HEK293 (cell line): ENCODE measurements around the gene SUSD2.

ENCODE experiments used
- CTCF ChIA-PET: fragments of 350-600 bp; formaldehyde crosslinking; extraction: SDS; loops from one replicate; lab custom pipeline; 2021; ENCODE audit warnings: antibody characterized with exemption; lab: Yijun Ruan, JAX
- POLR2A ChIA-PET: fragments of 300-600 bp; formaldehyde crosslinking; extraction: SDS; loops from one replicate; lab custom pipeline; 2020; ENCODE audit warnings: antibody characterized with exemption, inconsistent platforms; lab: Yijun Ruan, JAX
- H3K27ac ChIP-seq: fragments of 200-500 bp; sonication (Bioruptor generic); 2 replicates; pipeline ENCODE4 v1.5.1; 2014; ENCODE audit warnings: low read depth, low read length, control low read depth, inconsistent platforms; ENCODE audit errors: extremely low read depth
- H3K36me3 ChIP-seq, 2 experiments: fragments of 200-500 bp in 1 of 2; sonication (Bioruptor generic) in 1 of 2; 1 replicate in 1 of 2; 2 replicates in 1 of 2; pipeline ENCODE4 v1.5.1; 2014 to 2017; ENCODE audit warnings: inconsistent platforms in 2 of 2, low read length in 2 of 2; ENCODE audit not compliant: control insufficient read depth in 2 of 2, insufficient read depth in 1 of 2
- H3K4me1 ChIP-seq: fragments of 200-500 bp; sonication (Bioruptor generic); 2 replicates; pipeline ENCODE4 v1.5.1; 2014; ENCODE audit warnings: mild to moderate bottlenecking, low read length, inconsistent platforms; ENCODE audit not compliant: control insufficient read depth, insufficient read depth
- H3K4me3 ChIP-seq: 2 replicates; pipeline ENCODE4 v1.5.1; 2011; ENCODE audit warnings: low read depth, mild to moderate bottlenecking, control low read depth, low read length, moderate library complexity
- H3K9me3 ChIP-seq: fragments of 200-500 bp; sonication (Bioruptor generic); 2 replicates; pipeline ENCODE4 v1.5.1; 2014; ENCODE audit warnings: low read depth, low read length, inconsistent platforms; ENCODE audit not compliant: control insufficient read depth, insufficient read depth
- KLF1 ChIP-seq: fragments of 450-650 bp; formaldehyde crosslinking; IDR thresholded peaks from 2 replicates; pipeline ENCODE4 v1.5.1; 2016; ENCODE audit warnings: missing biosample characterization, missing genetic modification characterization
- KLF8 ChIP-seq: fragments of 450-650 bp; formaldehyde crosslinking; IDR thresholded peaks from 2 replicates; pipeline ENCODE4 v1.5.1; 2016; ENCODE audit warnings: missing biosample characterization, missing genetic modification characterization
- KLF9 ChIP-seq: fragments of 450-650 bp; formaldehyde crosslinking; IDR thresholded peaks from 2 replicates; pipeline ENCODE4 v1.5.1; 2016; ENCODE audit warnings: missing biosample characterization, missing genetic modification characterization, low read depth
- SCRT2 ChIP-seq: fragments of 450-650 bp; formaldehyde crosslinking; IDR thresholded peaks from 2 replicates; pipeline ENCODE4 v1.5.1; 2016; ENCODE audit warnings: missing biosample characterization, missing genetic modification characterization
- ZBTB21 ChIP-seq: fragments of 450-650 bp; formaldehyde crosslinking; IDR thresholded peaks from 2 replicates; pipeline ENCODE4 v1.5.1; 2017; ENCODE audit warnings: missing biosample characterization, missing genetic modification characterization
- ZBTB8A ChIP-seq: fragments of 450-650 bp; formaldehyde crosslinking; IDR thresholded peaks from 2 replicates; pipeline ENCODE4 v1.5.1; 2016; ENCODE audit warnings: missing biosample characterization, missing genetic modification characterization
- ZNF2 ChIP-seq: fragments of 450-650 bp; formaldehyde crosslinking; IDR thresholded peaks from 2 replicates; pipeline ENCODE4 v1.5.1; 2016; ENCODE audit warnings: missing biosample characterization, missing genetic modification characterization
- ZNF274 ChIP-seq, 2 experiments: fragments of 200-500 bp in 1 of 2; fragments of 450-650 bp in 1 of 2; sonication (Bioruptor generic) in 1 of 2; formaldehyde crosslinking in 1 of 2; IDR thresholded peaks; 2 replicates each; pipeline versions ENCODE4 v1.5.1 to v1.6.1; 2014 to 2016; ENCODE audit warnings: borderline replicate concordance in 1 of 2, inconsistent platforms in 1 of 2, low read length in 1 of 2, missing biosample characterization in 1 of 2, missing genetic modification characterization in 1 of 2
- ZNF521 ChIP-seq: fragments of 450-650 bp; formaldehyde crosslinking; IDR thresholded peaks from 2 replicates; pipeline ENCODE4 v1.5.1; 2017; ENCODE audit warnings: missing biosample characterization, mild to moderate bottlenecking, missing genetic modification characterization
- ZNF544 ChIP-seq: fragments of 450-650 bp; formaldehyde crosslinking; IDR thresholded peaks from 2 replicates; pipeline ENCODE4 v1.5.0; 2017; ENCODE audit warnings: missing biosample characterization, missing genetic modification characterization
- ZNF624 ChIP-seq: fragments of 450-650 bp; formaldehyde crosslinking; IDR thresholded peaks from 2 replicates; pipeline ENCODE4 v1.5.1; 2017; ENCODE audit warnings: missing biosample characterization, missing genetic modification characterization
- ZNF76 ChIP-seq: fragments of 450-650 bp; formaldehyde crosslinking; IDR thresholded peaks from 2 replicates; pipeline ENCODE4; 2016; ENCODE audit warnings: low read depth, missing biosample characterization, missing genetic modification characterization, borderline replicate concordance
- ZSCAN30 ChIP-seq: fragments of 450-650 bp; IDR thresholded peaks from 2 replicates; pipeline ENCODE4 v1.5.1; 2018; ENCODE audit warnings: missing biosample characterization, mild to moderate bottlenecking, missing genetic modification characterization, moderate library complexity
- TF ChIP-seq, protein P1 (sequence below): fragments of 450-650 bp; formaldehyde crosslinking; IDR thresholded peaks from 2 replicates; pipeline ENCODE4 v1.5.1; 2017; ENCODE audit warnings: missing biosample characterization, mild to moderate bottlenecking, missing genetic modification characterization, moderate library complexity
- TF ChIP-seq, protein P2 (sequence below): fragments of 450-650 bp; formaldehyde crosslinking; IDR thresholded peaks from 2 replicates; pipeline ENCODE4 v1.5.1; 2017; ENCODE audit warnings: missing biosample characterization, missing genetic modification characterization
- TF ChIP-seq, protein P3 (sequence below): fragments of 450-650 bp; formaldehyde crosslinking; IDR thresholded peaks from 2 replicates; pipeline ENCODE4 v1.5.1; 2016; ENCODE audit warnings: missing biosample characterization, missing genetic modification characterization, borderline replicate concordance

SUSD2 gene, protein sequence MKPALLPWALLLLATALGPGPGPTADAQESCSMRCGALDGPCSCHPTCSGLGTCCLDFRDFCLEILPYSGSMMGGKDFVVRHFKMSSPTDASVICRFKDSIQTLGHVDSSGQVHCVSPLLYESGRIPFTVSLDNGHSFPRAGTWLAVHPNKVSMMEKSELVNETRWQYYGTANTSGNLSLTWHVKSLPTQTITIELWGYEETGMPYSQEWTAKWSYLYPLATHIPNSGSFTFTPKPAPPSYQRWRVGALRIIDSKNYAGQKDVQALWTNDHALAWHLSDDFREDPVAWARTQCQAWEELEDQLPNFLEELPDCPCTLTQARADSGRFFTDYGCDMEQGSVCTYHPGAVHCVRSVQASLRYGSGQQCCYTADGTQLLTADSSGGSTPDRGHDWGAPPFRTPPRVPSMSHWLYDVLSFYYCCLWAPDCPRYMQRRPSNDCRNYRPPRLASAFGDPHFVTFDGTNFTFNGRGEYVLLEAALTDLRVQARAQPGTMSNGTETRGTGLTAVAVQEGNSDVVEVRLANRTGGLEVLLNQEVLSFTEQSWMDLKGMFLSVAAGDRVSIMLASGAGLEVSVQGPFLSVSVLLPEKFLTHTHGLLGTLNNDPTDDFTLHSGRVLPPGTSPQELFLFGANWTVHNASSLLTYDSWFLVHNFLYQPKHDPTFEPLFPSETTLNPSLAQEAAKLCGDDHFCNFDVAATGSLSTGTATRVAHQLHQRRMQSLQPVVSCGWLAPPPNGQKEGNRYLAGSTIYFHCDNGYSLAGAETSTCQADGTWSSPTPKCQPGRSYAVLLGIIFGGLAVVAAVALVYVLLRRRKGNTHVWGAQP

DNA sequence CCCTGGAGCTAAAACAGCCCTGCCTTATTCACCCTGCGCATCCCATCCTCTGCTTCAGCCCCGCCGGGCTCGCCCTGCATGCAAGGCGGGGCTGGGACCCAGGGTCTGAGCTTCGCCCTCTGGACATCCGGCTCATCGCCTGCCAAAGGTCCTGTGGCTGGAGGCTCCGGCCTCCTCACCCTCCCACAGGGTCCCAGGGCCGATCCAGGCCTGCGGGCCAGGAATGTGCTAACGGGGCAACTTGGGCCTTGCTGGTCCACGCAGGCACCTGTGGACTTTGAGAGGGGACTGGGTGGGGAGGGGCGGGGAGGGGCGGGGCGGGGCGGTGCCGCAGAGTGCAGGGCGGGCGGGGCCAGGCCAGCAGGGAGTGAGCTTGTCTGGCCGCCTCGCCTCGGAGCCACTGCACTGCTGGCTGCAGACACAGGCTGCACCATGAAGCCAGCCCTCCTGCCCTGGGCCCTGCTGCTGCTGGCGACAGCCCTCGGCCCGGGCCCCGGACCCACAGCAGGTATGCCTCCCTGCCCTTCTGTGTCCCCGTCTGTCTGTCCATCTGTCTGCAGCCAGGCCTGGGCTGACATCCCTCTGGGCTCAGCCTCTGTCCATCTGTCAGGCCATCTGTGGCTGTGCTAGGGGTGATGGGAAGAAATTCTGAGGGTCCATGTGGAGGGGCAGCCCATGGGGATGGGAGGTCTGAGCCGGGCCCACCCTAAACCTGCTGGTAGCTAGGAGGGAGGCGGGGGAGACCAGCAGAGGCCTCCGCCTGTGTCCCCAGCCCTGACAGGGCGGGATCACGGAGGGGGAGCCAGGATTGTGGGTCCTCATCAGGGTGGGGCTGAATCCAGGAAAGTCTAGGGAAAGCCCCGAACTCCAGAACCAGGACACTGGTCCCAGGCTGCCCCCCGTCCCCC is at the start of gene SUSD2:
SUSD2 (plus strand) TSS at position 400 of the 908 bp plus-strand sequence; CDS start at position 433, 33 bp downstream.
- ChIA-PET CTCF (interaction anchor here (1.0 to 7.9 kb wide), 2 partner anchors 8 to 24 kb away, joined by 4 to 114 read pairs; no protein-coding TSS in a partner anchor), POLR2A (interaction anchor here (0.5 to 1.0 kb wide), 2 partner anchors 9 to 24 kb away, joined by 3 to 4 read pairs; no protein-coding TSS in a partner anchor)
- Histone ChIP-seq H3K9me3 (no peaks in the 10 kb centered on the region), H3K27ac (no peak within 1 kb of the TSS), H3K4me3 (no peak within 1 kb of the TSS), H3K4me1 (peaks cover 3% of the 10 kb centered on the region; the same call in 1 of the 2 replicates), H3K36me3 (peaks cover 0 to 11% of the 10 kb centered on the region in 2 experiments; a peak in 1 of 3 replicates)
- TF ChIP-seq ZNF274 (IDR thresholded peaks at IDR 0.05; ENCODE audit: low read length): no peak
- TF ChIP-seq ZNF274 (tag by site-specific recombination; IDR thresholded peaks at IDR 0.05; ENCODE audit: borderline replicate concordance): no peak
- TF ChIP-seq KLF8 (tag by site-specific recombination): 0 out of 2 replicates have a peak, but pooled peaks have one; percentile 6
- peak; percentile 84 for TF ChIP-seq KLF1 (tag by site-specific recombination)
- TF ChIP-seq, protein P1, sequence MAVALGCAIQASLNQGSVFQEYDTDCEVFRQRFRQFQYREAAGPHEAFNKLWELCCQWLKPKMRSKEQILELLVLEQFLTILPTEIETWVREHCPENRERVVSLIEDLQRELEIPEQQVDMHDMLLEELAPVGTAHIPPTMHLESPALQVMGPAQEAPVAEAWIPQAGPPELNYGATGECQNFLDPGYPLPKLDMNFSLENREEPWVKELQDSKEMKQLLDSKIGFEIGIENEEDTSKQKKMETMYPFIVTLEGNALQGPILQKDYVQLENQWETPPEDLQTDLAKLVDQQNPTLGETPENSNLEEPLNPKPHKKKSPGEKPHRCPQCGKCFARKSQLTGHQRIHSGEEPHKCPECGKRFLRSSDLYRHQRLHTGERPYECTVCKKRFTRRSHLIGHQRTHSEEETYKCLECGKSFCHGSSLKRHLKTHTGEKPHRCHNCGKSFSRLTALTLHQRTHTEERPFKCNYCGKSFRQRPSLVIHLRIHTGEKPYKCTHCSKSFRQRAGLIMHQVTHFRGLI (tag by site-specific recombination): peak; percentile 97
- TF ChIP-seq SCRT2 (tag by site-specific recombination): peak; percentile 56; the same call in 1 of the 2 replicates

DNA sequence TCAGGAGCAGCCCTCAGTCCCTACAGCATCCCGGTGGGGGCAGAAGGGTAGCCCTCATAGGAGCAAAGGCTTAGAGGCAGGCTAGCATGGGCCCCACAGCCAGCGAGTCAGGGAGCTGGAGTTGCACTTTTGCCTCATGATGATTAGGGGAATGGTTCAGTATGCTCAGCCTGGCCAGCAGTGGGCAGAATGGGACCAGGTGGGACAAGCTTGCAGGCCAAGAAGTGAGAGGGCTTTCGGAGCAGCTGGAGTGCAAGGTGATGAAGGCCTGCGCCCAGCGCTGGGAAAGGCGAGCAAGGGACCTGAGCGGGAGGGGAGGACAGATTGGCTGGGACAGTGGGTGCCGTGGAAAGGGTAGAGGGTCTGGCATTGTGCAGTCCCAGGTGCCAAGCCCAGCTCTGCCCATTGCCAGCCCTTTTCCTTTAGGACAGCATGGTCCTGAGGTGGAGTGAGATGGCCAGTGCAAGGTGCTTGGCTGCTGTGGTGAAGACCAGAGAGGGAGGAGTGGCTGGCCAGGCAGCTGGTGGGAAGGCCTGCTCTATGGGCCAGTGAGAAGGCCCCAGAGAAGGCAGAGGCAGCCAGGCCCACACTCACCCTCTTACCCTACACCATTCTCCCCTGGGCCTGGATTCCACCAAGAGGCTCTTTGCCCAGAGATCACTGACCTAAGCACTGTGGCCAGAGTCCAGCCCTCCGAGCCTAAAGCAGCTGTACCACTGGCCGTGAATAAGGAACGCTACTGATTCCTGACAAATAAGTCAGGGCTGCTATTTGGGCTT is 47.9 kb upstream of the SUSD2 start:
- Histone ChIP-seq H3K4me3 (no peak overlapping the region), H3K27ac (no peak overlapping the region), H3K9me3 (no peaks in the 10 kb centered on the region), H3K4me1 (no peaks in the 10 kb centered on the region), H3K36me3 (peaks cover 6 to 76% of the 10 kb centered on the region in 2 experiments; a peak in 2 of 3 replicates)
- POLR2A ChIA-PET: interaction anchor here (0.5 kb wide), 1 partner anchor 16 kb away, joined by 5 read pairs; no protein-coding TSS in a partner anchor
- CTCF ChIA-PET: interaction anchor here (0.6 to 2.2 kb wide), 5 partner anchors 13 to 113 kb away, joined by 3 to 13 read pairs (median 4); no protein-coding TSS in a partner anchor
- TF ChIP-seq ZNF624 (tag by site-specific recombination): no peak
- no peak for TF ChIP-seq ZNF544 (tag by site-specific recombination)
- no peak for TF ChIP-seq ZBTB21
- TF ChIP-seq ZNF2: no peak
- TF ChIP-seq, protein P2, sequence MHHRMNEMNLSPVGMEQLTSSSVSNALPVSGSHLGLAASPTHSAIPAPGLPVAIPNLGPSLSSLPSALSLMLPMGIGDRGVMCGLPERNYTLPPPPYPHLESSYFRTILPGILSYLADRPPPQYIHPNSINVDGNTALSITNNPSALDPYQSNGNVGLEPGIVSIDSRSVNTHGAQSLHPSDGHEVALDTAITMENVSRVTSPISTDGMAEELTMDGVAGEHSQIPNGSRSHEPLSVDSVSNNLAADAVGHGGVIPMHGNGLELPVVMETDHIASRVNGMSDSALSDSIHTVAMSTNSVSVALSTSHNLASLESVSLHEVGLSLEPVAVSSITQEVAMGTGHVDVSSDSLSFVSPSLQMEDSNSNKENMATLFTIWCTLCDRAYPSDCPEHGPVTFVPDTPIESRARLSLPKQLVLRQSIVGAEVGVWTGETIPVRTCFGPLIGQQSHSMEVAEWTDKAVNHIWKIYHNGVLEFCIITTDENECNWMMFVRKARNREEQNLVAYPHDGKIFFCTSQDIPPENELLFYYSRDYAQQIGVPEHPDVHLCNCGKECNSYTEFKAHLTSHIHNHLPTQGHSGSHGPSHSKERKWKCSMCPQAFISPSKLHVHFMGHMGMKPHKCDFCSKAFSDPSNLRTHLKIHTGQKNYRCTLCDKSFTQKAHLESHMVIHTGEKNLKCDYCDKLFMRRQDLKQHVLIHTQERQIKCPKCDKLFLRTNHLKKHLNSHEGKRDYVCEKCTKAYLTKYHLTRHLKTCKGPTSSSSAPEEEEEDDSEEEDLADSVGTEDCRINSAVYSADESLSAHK (tag by site-specific recombination): no peak
- no peak for TF ChIP-seq ZNF76 (tag by site-specific recombination)
- no peak for TF ChIP-seq KLF9 (tag by site-specific recombination)
- TF ChIP-seq ZSCAN30 (tag by site-specific recombination): no peak
- TF ChIP-seq ZBTB8A (tag by site-specific recombination): no peak
- TF ChIP-seq, protein P3, sequence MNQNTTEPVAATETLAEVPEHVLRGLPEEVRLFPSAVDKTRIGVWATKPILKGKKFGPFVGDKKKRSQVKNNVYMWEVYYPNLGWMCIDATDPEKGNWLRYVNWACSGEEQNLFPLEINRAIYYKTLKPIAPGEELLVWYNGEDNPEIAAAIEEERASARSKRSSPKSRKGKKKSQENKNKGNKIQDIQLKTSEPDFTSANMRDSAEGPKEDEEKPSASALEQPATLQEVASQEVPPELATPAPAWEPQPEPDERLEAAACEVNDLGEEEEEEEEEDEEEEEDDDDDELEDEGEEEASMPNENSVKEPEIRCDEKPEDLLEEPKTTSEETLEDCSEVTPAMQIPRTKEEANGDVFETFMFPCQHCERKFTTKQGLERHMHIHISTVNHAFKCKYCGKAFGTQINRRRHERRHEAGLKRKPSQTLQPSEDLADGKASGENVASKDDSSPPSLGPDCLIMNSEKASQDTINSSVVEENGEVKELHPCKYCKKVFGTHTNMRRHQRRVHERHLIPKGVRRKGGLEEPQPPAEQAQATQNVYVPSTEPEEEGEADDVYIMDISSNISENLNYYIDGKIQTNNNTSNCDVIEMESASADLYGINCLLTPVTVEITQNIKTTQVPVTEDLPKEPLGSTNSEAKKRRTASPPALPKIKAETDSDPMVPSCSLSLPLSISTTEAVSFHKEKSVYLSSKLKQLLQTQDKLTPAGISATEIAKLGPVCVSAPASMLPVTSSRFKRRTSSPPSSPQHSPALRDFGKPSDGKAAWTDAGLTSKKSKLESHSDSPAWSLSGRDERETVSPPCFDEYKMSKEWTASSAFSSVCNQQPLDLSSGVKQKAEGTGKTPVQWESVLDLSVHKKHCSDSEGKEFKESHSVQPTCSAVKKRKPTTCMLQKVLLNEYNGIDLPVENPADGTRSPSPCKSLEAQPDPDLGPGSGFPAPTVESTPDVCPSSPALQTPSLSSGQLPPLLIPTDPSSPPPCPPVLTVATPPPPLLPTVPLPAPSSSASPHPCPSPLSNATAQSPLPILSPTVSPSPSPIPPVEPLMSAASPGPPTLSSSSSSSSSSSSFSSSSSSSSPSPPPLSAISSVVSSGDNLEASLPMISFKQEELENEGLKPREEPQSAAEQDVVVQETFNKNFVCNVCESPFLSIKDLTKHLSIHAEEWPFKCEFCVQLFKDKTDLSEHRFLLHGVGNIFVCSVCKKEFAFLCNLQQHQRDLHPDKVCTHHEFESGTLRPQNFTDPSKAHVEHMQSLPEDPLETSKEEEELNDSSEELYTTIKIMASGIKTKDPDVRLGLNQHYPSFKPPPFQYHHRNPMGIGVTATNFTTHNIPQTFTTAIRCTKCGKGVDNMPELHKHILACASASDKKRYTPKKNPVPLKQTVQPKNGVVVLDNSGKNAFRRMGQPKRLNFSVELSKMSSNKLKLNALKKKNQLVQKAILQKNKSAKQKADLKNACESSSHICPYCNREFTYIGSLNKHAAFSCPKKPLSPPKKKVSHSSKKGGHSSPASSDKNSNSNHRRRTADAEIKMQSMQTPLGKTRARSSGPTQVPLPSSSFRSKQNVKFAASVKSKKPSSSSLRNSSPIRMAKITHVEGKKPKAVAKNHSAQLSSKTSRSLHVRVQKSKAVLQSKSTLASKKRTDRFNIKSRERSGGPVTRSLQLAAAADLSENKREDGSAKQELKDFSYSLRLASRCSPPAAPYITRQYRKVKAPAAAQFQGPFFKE (tag by site-specific recombination): no peak
- no peak for TF ChIP-seq ZNF521 (tag by site-specific recombination)
